Measurements from ENCODE around the gene KCTD17.

GRCh38 chr22:37065961-37066360 lies 14.4 kb downstream of the KCTD17 start:
- TF ChIP-seq CTCF (CRISPR knock-in tag; IDR thresholded peaks at IDR 0.05) (no peak), GFI1 (CRISPR knock-in tag; IDR thresholded peaks at IDR 0.05; ENCODE audit: borderline replicate concordance) (no peak), HNRNPL (IDR thresholded peaks at IDR 0.05; ENCODE audit: low read depth, low read length) (no peak), NR1H2 (CRISPR knock-in tag; IDR thresholded peaks at IDR 0.05; ENCODE audit: borderline replicate concordance, low read depth) (no peak), SETDB1 (CRISPR knock-in tag; IDR thresholded peaks at IDR 0.05; ENCODE audit: borderline replicate concordance) (no peak), POLR2AphosphoS5 (IDR thresholded peaks at IDR 0.05; ENCODE audit: low read depth, low read length) (no peak), ZNF138 (CRISPR knock-in tag; IDR thresholded peaks at IDR 0.05; ENCODE audit: low read depth) (no peak)
